AG04450 (cell line): ENCODE measurements around the gene EEF2. TPM values are rescaled to one million over a fixed set of nuclear protein-coding genes. Genes with fewer than 3 reads are reported as not detected.
"Not testable (repeated sequence)": the region's sequence is repeated elsewhere in the genome, so short reads cannot be mapped to it uniquely, and the experiment has no call there.

Source experiments
- CTCF ChIA-PET: fragments of 300-600, 350-600 bp; formaldehyde crosslinking; extraction: SDS; loops from one replicate; lab custom pipeline; 2022; ENCODE audit warnings: antibody characterized with exemption, inconsistent platforms; lab: Charles Lee
- POLR2A ChIA-PET: fragments of 350-600 bp; formaldehyde crosslinking; extraction: SDS; loops from one replicate; lab custom pipeline; 2021; ENCODE audit warnings: antibody characterized with exemption, inconsistent platforms; lab: Yijun Ruan, JAX
- DNase-seq: peaks from one replicate; pipeline ENCODE4 v3.0.0-alpha.2; 2011; ENCODE audit warnings: low read depth, low spot score
- H3K27ac ChIP-seq: one replicate; pipeline ENCODE4 v1.5.1; 2012; ENCODE audit warnings: low read depth, low read length, control low read depth
- H3K27me3 ChIP-seq: one replicate; pipeline ENCODE4 v1.6.0; 2012; ENCODE audit warnings: low read length; ENCODE audit not compliant: control insufficient read depth, insufficient read depth
- H3K4me3 ChIP-seq: 2 replicates; pipeline ENCODE4 v1.5.1; 2011; ENCODE audit warnings: mild to moderate bottlenecking, low read depth, low read length, control low read depth
- H3K9me3 ChIP-seq: 2 replicates; pipeline ENCODE4 v1.5.1; 2012; ENCODE audit warnings: low read length; ENCODE audit not compliant: control insufficient read depth, insufficient read depth
- polyA plus RNA-seq: library from polyadenylated mRNA; depleted of rRNA; stranded (reverse); fragments of >200 nt; gene quantifications from 2 replicates; pipeline ENCODE4 v1.2.3, GENCODE V29; 2011
- TF ChIP-seq, protein P1 (sequence below): IDR thresholded peaks from 2 replicates; pipeline ENCODE4 v1.5.1; 2011; ENCODE audit warnings: low read depth, low read length, control low read depth, inconsistent platforms

EEF2 gene
- polyA plus RNA-seq, 1 experiment, result 1,648 TPM

DNA sequence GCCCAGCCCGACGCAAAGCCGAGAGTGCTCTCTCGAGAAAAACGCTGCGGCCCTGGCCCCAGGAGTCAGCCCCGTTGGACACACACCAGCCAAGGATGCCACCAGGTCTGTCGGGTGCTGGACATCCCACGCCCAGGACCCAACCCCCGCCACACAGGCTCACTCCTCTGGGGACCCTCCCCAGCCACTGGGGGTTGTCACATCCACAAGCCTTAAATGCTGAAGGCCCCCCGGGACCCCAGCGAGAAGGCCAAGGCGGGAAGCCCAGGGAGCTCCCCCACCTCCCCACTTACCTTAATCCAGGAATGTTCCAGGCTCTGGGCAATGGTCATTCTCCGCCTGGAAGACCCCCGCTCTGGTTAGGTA lies 25.5 kb downstream of the EEF2 start:
- no peaks in the 10 kb centered on the region for H3K27me3 ChIP-seq
- ChIA-PET CTCF (no interaction called here), POLR2A (interaction anchor here (7.7 kb wide), 1 partner anchor 9 kb away, joined by 71 read pairs; no protein-coding TSS in a partner anchor)
- TF ChIP-seq, protein P1, sequence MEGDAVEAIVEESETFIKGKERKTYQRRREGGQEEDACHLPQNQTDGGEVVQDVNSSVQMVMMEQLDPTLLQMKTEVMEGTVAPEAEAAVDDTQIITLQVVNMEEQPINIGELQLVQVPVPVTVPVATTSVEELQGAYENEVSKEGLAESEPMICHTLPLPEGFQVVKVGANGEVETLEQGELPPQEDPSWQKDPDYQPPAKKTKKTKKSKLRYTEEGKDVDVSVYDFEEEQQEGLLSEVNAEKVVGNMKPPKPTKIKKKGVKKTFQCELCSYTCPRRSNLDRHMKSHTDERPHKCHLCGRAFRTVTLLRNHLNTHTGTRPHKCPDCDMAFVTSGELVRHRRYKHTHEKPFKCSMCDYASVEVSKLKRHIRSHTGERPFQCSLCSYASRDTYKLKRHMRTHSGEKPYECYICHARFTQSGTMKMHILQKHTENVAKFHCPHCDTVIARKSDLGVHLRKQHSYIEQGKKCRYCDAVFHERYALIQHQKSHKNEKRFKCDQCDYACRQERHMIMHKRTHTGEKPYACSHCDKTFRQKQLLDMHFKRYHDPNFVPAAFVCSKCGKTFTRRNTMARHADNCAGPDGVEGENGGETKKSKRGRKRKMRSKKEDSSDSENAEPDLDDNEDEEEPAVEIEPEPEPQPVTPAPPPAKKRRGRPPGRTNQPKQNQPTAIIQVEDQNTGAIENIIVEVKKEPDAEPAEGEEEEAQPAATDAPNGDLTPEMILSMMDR, result no peak
- H3K9me3 ChIP-seq, result peaks cover 7% of the 10 kb centered on the region; the same call in 1 of the 2 replicates
- no peak overlapping the region for H3K27ac ChIP-seq
- no peak overlapping the region for H3K4me3 ChIP-seq
- no peak for DNase-seq

DNA sequence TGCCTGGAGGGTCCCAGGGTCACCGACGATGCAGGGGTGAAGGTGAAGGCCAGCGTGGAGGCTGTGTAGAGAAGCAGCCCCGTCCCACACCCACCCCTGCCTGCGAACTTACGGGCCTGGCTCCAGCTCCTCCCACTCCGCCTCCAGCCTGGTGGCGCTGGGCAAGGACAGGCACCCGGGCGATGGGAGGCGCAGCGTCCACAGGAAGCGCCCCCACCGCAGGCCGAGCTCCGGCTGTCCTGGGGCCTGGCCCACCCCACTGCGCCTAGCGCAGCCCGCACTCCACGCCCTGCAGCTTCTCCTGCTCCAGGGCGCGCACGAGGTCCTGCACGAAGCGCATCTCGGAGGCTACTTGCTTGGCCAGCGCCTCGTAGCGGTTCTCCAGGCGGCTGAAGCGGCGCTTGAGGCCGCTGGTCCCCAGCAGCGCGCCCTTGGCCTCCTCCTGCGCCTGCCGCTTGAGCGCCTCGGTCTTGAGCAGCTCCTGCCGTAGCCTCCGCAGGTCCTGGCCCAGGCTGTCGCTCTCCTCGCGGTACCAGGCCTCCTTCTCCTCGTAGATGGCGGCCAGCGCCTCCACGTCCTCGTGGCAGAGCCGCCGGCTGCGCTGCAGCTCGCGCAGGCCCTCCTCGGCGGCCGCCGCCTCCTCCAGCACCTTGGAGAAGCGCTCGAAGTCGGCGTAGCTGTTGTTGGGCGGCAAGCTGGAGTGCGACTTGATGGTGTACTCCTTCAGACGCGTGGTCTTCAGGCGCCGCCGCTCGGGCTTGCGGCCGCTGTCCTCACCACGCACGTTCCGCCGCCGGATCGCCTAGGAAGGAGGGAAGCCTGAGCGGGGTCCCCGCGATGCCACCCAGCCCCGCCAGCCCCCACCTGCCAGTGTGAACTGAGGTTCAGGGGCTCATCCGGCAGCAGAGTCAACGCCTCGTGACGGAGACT lies 26.2 kb downstream of the EEF2 start:
- TF ChIP-seq, protein P1, result no peak
- Histone ChIP-seq H3K27me3 (no peaks in the 10 kb centered on the region), H3K27ac (no peak overlapping the region), H3K9me3 (peaks cover 7% of the 10 kb centered on the region; the same call in 1 of the 2 replicates), H3K4me3 (no peak overlapping the region)
- ChIA-PET POLR2A (interaction anchor here (7.7 kb wide), 1 partner anchor 9 kb away, joined by 71 read pairs; no protein-coding TSS in a partner anchor), CTCF (no interaction called here)
- no peak for DNase-seq

DNA sequence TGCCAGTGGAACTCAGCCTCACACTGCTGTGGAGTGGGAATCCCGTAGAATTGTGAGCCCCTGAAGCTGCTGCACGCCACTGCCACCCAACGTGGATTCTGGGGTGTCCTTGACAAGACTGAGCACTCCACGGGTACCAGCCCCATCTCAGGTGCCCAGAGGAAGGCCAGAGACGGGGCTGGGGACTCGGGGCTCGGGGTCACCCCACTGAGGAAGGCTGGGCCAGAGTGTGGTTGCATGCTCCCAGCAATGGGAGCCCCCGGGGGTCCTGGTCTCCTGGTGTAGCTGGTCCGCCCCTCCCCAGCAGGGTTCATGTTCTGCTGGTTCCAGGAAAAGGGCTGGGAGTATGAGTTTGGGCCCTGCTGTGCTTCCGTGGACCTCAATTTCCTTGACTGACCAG lies 29.6 kb downstream of the EEF2 start:
- CTCF ChIA-PET, result no interaction called here
- POLR2A ChIA-PET, result interaction anchor here (1.0 to 7.7 kb wide), 3 partner anchors 9 to 29 kb away, joined by 3 to 71 read pairs (median 3); no protein-coding TSS in a partner anchor
- TF ChIP-seq, protein P1, result no peak
- H3K9me3 ChIP-seq, result peaks cover 7% of the 10 kb centered on the region; the same call in 1 of the 2 replicates
- DNase-seq, result no peak
- H3K27me3 ChIP-seq, result no peaks in the 10 kb centered on the region
- no peak overlapping the region for H3K4me3 ChIP-seq
- no peak overlapping the region for H3K27ac ChIP-seq

DNA sequence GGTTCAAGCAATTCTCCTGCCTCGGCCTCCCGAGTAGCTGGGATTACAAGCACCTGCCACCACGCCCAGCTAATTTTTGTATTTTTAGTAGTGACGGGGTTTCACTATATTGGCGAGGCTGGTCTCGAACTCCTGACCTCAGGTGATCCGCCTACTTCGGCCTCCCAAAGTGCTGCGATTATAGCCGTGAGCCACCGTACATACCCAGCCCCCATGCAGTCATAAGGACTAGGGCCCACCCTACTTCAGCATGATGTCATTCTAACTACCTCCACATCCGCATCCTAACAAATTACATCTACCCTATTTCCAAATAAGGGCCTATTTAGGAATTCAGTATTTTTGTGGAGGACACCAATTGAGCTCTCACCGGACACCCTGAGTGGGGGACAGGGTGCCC lies 30.0 kb downstream of the EEF2 start:
- not testable (repeated sequence) for H3K27ac ChIP-seq, DNase-seq, H3K9me3 ChIP-seq, H3K4me3 ChIP-seq, H3K27me3 ChIP-seq
- CTCF ChIA-PET, result interaction anchor here (0.5 kb wide), 1 partner anchor 33 kb away, joined by 6 read pairs; no protein-coding TSS in a partner anchor
- POLR2A ChIA-PET, result interaction anchor here (0.9 to 7.7 kb wide), 4 partner anchors 9 to 29 kb away, joined by 3 to 71 read pairs (median 3); partner anchors contain the start of gene DAPK3

DNA sequence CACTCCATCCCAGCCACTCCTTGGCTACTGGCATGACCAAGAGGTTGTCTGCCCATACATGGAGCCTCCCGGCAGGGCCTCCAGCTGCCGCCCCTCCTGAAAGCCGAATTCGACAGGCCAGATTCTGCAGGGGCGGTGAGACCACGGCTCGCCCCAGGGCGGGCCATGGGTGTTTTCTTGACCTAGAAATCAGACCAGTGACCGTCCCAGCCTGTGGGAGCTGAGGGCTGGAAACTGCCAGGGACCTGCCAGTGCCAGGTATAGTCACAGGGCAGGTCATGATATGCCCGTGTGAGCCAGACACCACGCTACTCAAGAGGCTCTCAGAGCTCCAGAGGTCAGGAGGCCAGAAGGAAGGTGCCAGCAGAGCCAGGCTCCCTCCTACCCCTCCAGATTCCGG lies 31.2 kb downstream of the EEF2 start:
- TF ChIP-seq, protein P1, result no peak
- no peaks in the 10 kb centered on the region for H3K27me3 ChIP-seq
- H3K9me3 ChIP-seq, result no peaks in the 10 kb centered on the region; the same call in 1 of the 2 replicates
- CTCF ChIA-PET, result no interaction called here
- POLR2A ChIA-PET, result interaction anchor here (1.5 to 7.7 kb wide), 2 partner anchors 11 to 14 kb away, joined by 3 to 71 read pairs; no protein-coding TSS in a partner anchor
- no peak overlapping the region for H3K27ac ChIP-seq
- H3K4me3 ChIP-seq, result no peak overlapping the region
- no peak for DNase-seq

DNA sequence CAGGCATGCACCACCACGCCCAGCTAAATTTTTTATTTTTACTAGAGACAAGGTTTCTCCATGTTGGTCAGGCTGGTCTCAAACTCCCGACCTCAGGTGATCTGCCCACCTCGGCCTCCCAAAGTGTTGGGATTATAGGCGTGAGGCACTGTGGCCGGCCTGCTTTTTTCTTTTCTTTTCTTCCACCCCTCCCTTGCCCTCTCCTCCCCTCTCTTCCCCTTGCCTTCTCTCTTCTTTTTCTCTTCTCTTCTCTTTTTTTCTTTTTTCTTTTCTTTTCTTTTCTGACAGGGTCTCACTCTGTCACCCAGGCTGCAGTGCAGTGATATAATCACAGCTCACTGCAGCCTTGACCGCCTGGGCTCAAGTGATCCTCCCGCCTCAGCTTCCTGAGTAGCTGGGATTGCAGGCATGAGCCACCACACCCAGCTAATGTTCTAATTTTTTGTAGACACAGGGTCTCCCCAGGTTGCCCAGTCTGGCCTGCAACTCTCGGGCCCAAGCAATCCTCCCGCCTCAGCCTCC lies 32.4 kb downstream of the EEF2 start:
- H3K4me3 ChIP-seq, H3K27ac ChIP-seq, H3K27me3 ChIP-seq, CTCF ChIA-PET, DNase-seq, H3K9me3 ChIP-seq: not testable (repeated sequence)
- POLR2A ChIA-PET, result interaction anchor here (0.7 to 1.6 kb wide), 5 partner anchors 10 to 190 kb away, joined by 3 to 8 read pairs (median 5); partner anchors contain the start of genes EEF2 and MRPL54
